GM23248 (cell line): ENCODE measurements around the gene PIGN.

ENCODE experiments used
- EZH2 ChIP-seq: fragments of 200-600 bp; sonication (generic); IDR thresholded peaks from 2 replicates; pipeline ENCODE4 v1.6.1; 2018; ENCODE audit warnings: antibody characterized with exemption, mild to moderate bottlenecking; ENCODE audit not compliant: insufficient read depth, poor library complexity, severe bottlenecking
- EZH2phosphoT487 ChIP-seq: fragments of 200-600 bp; sonication (generic); IDR thresholded peaks from 2 replicates; pipeline ENCODE4 v1.6.1; 2018; ENCODE audit warnings: antibody characterized with exemption, moderate library complexity, mild to moderate bottlenecking, low read depth; ENCODE audit not compliant: insufficient read depth

DNA sequence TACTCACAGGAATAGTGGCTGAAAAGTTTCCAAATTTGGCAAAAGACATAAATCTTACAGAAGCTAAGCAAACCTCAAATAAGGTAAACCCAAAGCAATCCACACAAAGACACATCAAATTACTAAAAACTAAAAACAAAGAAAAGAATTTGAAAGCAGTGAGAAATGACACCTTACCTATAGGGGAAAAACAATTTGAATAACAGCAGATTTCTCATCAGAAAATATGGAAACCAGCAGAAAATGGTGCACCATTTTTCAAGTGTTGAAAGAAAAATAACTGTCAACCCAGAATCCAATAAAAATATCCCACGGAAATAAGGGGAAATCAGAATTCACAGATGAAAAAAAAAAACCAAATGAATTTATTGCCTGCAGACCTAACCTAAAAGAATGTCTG lies 138.6 kb downstream of the PIGN start:
- no peak for TF ChIP-seq EZH2
- TF ChIP-seq EZH2phosphoT487 = no peak
